ENCODE data around the gene CLEC10A. TPM values are rescaled to one million over a fixed set of nuclear protein-coding genes. Genes with fewer than 3 reads are reported as not detected.
"Not testable (repeated sequence)": the region's sequence is repeated elsewhere in the genome, so short reads cannot be mapped to it uniquely, and the experiment has no call there.

The CLEC10A gene
- total RNA-seq, 1 experiment from 2014 or later = not detected

DNA sequence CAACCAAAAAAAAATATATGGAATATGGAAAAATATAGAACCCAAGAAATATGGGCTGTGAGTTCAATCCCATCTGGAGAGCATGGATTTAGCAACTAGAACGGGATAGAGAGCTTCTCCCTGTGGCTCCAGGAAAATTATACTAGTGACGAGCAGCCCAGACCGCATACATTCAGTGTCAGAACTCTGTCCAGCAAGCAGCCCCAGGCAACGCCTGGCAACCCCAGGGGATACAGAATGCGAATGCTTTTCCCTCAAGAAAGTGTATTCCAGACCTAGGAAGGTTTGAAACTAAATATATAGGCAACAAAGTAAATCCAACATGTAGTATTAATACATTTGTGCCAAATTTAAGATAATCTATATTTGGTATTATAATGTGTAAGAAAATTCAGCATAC, 48.1 kb upstream of the CLEC10A start:
- Histone ChIP-seq H3K27me3 (ENCODE audit: control insufficient read depth, insufficient read depth, low read length) (no peaks in the 10 kb centered on the region), H3K27ac (ENCODE audit: low read length) (no peak overlapping the region), H3K36me3 (ENCODE audit: control insufficient read depth, insufficient read depth, low read length) (no peaks in the 10 kb centered on the region), H3K4me1 (ENCODE audit: control insufficient read depth, insufficient read depth, low read length) (no peaks in the 10 kb centered on the region; the same call in 1 of the 2 replicates), H3K9me3 (ENCODE audit: control insufficient read depth, insufficient read depth, low read depth, low read length) (no peaks in the 10 kb centered on the region), H3K4me3 (ENCODE audit: low read depth in 2 of 2, low read length in 2 of 2) (no peak overlapping the region)
- intact Hi-C loops (cut with micrococcal nuclease; ENCODE audit: unreplicated experiment) (no loop called here), in situ Hi-C loops (cut with HindIII; ENCODE audit: low pct_unique_long_range_greater_than_20kb, low sequenced_read_pairs) (no loop called here)
- ATAC-seq = no peak
- DNase-seq (ENCODE audit: low read depth, low spot score) = no peak
- TF ChIP-seq TCF7L2 (IDR thresholded peaks at IDR 0.05; ENCODE audit: low read depth, low read length) (no peak), POLR2AphosphoS5 (IDR thresholded peaks at IDR 0.05; ENCODE audit: low read depth, low read length) (no peak), CTCF (IDR thresholded peaks at IDR 0.05) (no peak), SIN3A (IDR thresholded peaks at IDR 0.05; ENCODE audit: borderline replicate concordance, insufficient read depth, low read depth, low read length) (no peak)
- TF ChIP-seq, protein P1, sequence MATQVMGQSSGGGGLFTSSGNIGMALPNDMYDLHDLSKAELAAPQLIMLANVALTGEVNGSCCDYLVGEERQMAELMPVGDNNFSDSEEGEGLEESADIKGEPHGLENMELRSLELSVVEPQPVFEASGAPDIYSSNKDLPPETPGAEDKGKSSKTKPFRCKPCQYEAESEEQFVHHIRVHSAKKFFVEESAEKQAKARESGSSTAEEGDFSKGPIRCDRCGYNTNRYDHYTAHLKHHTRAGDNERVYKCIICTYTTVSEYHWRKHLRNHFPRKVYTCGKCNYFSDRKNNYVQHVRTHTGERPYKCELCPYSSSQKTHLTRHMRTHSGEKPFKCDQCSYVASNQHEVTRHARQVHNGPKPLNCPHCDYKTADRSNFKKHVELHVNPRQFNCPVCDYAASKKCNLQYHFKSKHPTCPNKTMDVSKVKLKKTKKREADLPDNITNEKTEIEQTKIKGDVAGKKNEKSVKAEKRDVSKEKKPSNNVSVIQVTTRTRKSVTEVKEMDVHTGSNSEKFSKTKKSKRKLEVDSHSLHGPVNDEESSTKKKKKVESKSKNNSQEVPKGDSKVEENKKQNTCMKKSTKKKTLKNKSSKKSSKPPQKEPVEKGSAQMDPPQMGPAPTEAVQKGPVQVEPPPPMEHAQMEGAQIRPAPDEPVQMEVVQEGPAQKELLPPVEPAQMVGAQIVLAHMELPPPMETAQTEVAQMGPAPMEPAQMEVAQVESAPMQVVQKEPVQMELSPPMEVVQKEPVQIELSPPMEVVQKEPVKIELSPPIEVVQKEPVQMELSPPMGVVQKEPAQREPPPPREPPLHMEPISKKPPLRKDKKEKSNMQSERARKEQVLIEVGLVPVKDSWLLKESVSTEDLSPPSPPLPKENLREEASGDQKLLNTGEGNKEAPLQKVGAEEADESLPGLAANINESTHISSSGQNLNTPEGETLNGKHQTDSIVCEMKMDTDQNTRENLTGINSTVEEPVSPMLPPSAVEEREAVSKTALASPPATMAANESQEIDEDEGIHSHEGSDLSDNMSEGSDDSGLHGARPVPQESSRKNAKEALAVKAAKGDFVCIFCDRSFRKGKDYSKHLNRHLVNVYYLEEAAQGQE (IDR thresholded peaks at IDR 0.05; ENCODE audit: insufficient read depth in 1 of 2, low read depth in 2 of 2, low read length in 1 of 2) = no peak
- BruUV-seq (replicated peaks) = no TSS peak
- POLR2A ChIA-PET = no interaction called here
- CTCF ChIA-PET = no interaction called here

DNA sequence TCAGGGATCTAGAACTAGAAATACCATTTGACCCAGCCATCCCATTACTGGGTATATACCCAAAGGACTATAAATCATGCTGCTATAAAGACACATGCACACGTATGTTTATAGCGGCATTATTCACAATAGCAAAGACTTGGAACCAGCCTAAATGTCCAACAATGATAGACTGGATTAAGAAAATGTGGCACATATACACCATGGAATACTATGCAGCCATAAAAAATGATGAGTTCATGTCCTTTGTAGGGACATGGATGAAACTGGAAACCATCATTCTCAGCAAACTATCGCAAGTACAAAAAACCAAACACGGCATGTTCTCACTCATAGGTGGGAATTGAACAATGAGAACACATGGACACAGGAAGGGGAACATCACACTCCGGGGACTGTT, 47.5 kb upstream of the CLEC10A start:
- H3K27me3 ChIP-seq (ENCODE audit: control insufficient read depth, insufficient read depth, low read length); BruUV-seq (replicated peaks): not testable (repeated sequence)

GRCh38 chr17:7126386-7126785, 46.3 kb upstream of the CLEC10A start:
- in situ Hi-C loops (cut with HindIII; ENCODE audit: low pct_unique_long_range_greater_than_20kb, low sequenced_read_pairs); BruUV-seq (replicated peaks); H3K9me3 ChIP-seq (ENCODE audit: control insufficient read depth, insufficient read depth, low read depth, low read length); H3K4me1 ChIP-seq (ENCODE audit: control insufficient read depth, insufficient read depth, low read length); intact Hi-C loops (cut with micrococcal nuclease; ENCODE audit: unreplicated experiment); H3K36me3 ChIP-seq (ENCODE audit: control insufficient read depth, insufficient read depth, low read length); ATAC-seq; H3K27me3 ChIP-seq (ENCODE audit: control insufficient read depth, insufficient read depth, low read length); DNase-seq (ENCODE audit: low read depth, low spot score); H3K4me3 ChIP-seq (ENCODE audit: low read depth in 2 of 2, low read length in 2 of 2); CTCF ChIA-PET; POLR2A ChIA-PET; H3K27ac ChIP-seq (ENCODE audit: low read length): not testable (repeated sequence)

More for the DNA sequence above, 47.5 kb upstream of the CLEC10A start:
- H3K9me3 ChIP-seq (ENCODE audit: control insufficient read depth, insufficient read depth, low read depth, low read length); H3K4me3 ChIP-seq (ENCODE audit: low read depth in 2 of 2, low read length in 2 of 2); CTCF ChIA-PET; in situ Hi-C loops (cut with HindIII; ENCODE audit: low pct_unique_long_range_greater_than_20kb, low sequenced_read_pairs); ATAC-seq; H3K4me1 ChIP-seq (ENCODE audit: control insufficient read depth, insufficient read depth, low read length); H3K27ac ChIP-seq (ENCODE audit: low read length); POLR2A ChIA-PET; intact Hi-C loops (cut with micrococcal nuclease; ENCODE audit: unreplicated experiment); H3K36me3 ChIP-seq (ENCODE audit: control insufficient read depth, insufficient read depth, low read length); DNase-seq (ENCODE audit: low read depth, low spot score): not testable (repeated sequence)
